GM21390 (cell line): ENCODE measurements around the gene MYO5B.

Source experiments
- ATAC-seq: cut with Tn5 transposase; IDR thresholded peaks from one replicate; pipeline ENCODE4 v1.9.1; 2021; ENCODE audit not compliant: unreplicated experiment

Gene MYO5B

DNA sequence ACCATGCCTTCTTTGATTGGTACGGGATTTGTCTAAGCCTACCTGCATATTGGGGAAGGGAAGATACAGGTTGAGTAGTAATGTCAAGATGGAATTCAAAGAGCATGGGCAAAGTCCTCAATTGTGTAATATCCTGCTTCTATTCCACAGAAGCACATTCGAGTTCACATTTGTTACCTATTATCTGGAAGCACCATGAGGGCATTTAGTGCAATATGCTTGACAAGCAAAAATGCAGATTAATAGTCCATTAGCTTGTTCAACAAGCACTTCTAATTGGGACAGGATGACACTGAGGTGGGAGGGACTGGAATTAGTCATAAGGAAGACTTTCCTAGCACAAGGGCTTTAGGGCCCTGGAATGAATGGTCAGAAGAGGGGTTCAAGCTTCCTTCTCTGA is 40.5 kb downstream of the MYO5B start:
- ATAC-seq, result no peak

DNA sequence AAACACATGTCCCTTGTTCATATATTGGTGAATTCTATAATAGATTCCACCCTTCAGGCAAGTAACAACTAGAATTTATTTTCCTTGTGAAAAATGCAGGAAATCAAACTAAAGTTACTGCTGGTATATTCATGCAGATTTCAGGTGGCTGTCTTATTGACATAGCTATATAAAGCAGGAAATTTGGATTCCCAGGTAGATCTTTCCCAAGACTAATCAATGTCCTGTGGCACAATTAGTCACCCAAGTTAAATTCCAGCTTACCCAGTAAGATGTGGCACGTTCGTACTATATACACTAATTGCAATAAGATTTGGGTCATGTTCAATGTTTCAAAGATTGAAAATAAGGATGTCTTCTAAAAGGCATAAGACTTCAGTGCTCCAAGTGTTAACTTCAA is 42.0 kb downstream of the MYO5B start:
- no peak for ATAC-seq

DNA sequence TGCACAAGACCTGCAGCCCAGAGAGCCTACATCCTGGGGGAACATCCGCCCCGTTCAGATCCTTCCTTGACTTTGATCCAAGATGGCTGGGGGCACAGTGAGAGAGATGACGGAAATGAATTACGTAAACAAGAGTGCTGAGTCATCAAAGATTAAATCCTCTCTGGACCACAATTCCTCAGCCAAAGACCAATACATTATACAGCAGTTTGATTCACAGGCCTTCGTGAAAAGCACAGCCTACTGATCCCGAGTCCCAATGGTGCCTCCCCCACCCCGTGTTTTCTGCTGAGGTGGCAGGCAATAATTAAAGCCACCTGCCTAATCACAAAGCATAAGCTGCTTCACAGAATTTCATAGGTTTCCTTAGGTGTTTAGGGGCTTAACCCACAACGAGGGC is 43.0 kb downstream of the MYO5B start:
- no peak for ATAC-seq

DNA sequence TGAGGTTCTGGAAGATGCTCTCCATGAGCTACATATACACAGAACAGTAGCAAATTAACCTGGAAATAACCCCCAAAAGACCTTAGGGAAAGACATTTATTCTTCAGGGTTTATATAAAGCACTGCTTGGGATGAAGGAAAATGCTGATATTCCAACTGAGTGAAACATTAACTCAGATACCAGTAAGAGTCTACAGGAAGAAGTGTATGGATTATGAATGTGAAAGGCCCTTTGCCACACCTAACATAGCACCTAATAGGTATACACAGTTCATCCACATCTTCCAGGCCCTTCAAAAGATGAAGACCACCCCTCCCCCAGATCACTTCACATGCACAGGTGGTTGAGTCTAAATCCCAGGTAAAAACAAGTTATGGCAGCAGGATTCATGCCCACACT is 50.4 kb downstream of the MYO5B start:
- no peak for ATAC-seq

DNA sequence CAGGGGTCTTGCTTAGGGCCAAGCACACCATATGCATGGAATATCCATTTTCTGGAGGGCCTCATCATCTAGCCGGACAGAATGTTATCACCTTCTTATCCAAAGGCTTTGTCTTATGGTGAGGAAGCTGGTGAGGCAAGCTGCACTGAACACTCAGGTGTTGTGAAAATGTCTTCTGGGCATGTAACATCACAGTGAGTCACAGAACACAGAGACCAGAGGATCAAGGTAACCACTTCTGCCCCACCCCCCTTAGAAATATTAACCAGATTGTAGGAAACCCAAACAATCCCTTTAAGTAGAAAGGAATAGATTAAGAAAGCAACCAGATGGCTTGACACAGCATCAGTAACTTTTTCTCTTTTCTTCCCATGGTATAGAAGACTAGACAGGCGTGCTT is 51.1 kb downstream of the MYO5B start:
- no peak for ATAC-seq

DNA sequence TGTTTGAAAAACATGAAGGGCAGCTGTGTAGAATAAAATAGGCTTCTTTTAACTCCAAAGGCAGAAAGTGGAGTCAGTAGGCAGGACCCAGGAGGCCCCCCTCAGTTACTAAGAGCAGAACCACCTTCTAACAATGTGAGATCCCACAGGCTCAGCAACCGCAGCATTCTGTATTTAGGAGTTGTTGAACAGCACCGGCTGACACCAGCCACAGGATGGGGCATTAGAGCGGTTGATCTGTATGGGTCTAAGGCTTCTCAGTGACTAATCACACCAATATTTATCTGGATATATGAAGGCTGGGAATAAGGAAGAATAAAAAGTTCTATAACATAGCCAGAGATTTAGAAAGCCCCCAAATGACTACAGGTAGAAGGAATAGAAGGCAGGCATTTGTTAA is 51.7 kb downstream of the MYO5B start:
- no peak for ATAC-seq

DNA sequence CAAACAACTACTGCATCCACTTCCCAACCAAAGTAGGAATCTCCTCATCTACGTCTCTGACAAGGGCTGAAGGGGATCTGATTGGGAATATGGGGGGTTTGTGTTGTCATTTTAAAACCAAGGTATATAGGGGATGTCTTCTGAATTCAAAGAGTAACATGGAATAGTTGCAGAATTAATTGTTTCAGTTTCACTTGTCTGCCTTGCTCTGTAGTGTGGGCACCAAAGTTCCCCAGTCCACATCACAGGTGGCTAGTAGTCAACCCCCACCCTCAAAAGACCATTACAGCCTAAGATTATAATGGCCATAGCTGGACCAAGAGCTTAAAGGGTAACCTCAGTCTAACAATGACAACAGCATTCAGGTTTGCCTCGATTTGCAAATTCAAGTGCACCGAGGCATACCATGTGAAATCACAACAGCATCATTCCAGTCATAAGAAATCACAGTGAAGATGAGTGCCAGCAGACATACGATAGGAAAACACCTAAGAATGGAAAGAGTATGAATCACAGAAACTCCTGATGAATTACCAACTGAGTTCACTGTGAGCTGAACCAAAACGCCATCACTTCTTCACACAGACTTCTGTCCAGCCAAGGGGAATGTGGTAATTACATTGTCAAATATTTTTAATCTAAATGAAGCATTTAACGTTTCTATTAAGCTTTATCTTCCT is 52.4 kb downstream of the MYO5B start:
- no peak for ATAC-seq

DNA sequence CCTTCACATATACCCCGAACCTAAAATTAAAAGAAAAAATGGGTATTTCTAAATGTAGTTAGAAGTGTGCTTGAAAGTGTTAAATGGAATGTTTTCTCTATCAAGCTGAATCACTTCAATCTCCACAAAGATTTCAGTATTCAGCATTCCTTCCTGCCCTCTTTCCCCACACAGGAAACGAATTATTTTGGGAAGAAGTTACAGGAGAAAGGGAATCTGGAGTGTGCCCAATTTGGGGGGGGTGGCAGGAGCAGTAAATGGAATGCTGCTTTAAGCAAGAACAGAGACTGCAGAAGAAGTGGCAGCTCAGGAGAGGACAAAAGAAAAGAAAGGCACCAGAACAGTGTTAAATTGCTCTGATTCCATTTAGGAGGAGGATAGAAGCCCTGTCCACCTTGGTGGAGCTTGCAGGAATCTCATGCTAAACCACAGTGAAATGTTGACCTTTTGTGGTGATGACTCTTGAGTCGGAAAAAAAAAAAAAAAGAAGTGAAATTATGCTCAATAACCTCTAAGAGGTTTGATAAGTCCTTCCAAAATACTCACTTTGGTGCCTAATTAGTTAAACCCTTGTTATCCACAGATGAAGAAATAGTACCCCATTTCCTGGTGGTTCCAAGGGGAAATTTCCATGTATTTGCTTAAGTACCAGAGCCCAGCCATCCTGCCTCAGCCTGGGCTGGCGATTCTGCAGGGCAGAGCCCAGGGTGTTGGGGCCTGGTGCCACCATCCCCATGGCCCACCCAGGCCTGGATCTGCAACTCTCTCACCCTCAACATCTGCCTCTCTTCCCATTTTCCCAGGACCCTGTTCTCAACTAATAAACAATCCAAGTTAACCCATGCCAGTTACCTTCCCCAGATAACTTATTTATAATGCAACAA is 56.5 kb downstream of the MYO5B start:
- ATAC-seq, result no peak

DNA sequence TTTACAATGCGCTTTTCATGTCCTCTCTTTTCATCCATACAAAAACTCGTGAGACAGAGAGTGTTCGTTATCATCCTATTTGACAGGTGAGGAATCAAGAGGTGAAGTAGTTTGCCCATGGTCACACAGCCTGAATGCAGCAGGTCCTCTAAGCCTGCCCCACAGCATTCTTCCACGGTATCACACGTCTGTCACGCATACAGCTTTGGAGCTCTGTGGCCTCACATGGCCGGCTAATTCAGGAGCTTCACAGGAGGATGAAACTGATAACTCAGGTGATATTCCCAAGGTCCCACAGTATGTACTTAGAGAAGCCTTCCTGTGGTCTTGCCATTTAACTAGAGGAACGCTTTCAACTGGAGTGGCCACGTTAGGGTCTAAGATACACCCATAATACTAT is 59.0 kb downstream of the MYO5B start:
- ATAC-seq, result no peak

DNA sequence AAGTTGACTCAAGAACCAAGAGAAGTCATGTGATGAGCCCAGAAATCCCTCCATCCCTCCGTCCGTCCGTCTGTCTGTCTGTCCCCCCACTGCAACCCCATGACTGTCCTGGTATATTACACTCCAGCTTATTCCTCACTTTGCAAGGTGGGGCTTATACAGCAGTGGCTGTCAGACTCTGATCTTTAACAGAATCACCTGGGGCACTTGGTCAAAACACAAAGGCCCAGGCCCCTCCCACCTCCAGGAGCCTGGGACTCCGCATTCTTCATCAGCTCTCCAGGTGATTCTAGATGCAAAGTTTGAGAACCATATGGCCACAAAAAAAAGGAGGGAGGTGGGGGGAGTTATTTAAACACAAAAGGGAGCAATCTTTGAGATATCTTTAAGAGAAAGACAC is 61.4 kb downstream of the MYO5B start:
- no peak for ATAC-seq

DNA sequence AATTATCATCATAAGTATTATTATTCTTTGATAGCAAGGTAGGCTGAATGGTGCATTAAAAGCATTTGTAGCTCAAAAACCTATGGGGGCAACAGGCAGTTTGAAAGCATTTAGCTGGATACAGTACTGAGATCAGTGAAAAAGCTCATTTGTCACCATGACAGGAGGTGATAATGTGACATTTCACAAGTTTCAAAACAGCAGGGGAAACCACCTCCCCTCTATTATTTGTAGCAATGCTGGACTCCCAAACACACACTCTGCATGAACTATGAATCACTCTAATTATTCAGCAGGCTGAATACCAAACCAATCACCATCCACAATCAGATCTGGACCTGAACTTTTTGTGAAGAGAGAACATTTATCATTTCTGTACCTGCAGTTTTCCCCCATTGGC is 63.4 kb downstream of the MYO5B start:
- no peak for ATAC-seq

DNA sequence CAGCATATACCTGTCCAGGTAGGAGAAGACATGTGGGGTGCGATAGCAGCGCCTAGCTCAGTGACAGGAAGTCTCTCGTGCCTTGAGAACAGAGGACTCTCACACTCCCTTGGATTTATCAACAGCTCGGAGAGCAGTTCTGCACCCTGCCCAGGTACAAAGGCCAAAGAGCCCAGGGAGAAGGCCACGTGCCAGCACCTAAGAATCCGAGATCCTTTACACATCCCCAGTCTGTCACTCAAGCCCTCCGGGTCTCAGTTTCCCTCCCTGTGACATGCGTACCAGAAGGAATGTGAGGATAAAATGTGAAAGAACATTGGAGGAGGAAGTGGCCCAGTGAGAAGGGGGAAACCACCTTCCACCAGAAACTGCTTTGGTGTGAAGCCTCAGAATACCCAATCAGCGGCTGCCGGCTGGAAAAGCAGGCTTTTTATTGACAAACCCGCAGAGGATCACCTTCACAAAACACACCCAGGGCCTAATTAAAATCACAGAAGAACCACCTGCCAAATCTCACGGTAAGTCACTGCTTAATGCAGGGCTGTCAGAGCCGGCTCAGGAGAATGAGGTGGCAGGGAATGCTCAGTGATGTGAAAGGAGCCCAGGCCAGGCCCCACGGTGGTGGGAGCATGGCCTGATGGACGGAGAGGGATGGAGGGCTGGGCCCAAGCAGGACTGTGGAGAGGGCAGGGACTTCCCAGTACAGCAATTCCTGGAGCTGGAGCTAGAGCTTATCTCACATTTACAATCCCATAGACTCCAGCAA is 66.3 kb downstream of the MYO5B start:
- ATAC-seq, result no peak

DNA sequence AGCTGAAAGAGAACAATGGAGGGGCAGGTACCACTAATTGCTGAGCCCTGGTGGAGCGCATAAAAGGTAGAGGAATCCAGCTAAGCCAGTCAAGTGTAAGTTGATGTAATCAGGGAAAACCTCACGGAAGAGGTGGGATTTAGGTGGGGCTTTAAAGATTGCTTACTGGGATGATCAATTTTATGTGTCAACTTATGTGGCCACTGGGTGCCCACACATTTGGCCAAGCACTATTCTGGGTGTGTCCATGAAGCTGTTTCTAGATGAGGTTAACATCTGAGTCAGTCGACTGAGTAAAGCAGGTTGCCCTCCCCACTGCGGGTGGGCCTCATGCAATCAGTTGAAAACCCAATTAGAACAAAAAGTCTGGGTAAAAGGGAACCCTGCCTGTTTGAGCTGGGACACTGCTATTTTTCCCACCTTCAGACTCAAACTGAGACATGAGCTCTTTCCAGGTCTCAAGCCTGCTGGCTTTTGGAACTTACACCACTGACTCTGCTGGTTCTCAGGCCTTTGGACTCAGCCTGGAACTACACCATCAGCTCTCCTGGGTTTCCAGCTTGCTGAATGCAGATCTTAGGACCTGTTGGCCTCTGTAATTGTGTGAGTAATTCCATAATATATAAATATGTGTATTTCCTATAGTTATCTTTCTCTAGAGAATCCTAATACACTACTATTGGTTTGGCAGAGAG is 67.3 kb downstream of the MYO5B start:
- no peak for ATAC-seq

DNA sequence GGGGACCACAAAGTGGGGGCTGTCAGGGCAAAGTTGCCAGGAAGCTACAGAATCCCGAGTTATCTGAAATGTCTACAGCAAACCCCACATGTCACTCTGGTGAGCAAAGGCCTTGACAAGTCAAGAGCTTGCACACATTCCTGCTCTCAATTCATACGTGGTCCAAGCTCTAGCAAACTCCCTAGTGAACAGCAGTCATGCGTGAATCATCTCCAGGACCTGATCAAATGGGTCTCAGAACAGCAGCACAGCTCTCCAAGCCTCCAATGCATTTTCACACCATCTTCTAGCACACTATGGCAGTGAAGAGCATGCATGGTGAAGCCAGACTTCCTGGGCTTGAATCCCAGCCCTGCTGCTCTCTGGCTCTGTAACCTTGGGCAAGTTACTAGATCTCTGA is 68.5 kb downstream of the MYO5B start:
- ATAC-seq, result no peak

DNA sequence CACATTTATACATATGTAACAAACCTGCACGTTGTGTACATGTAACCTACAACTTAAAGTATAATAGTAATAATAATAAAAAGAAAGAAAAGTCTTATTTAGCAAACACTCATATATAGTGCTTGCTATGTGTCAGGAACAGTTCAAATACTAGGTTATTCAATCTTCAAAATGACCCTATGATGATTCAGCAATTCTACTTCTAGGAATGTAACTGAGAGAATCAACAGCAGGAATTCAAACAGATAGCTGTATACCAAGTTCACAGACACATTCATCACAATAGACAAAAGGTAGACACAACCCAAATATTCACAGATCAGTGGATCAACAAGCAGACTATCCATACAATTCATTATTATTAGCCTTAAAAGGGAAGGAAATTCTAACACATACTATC is 69.5 kb downstream of the MYO5B start:
- no peak for ATAC-seq

DNA sequence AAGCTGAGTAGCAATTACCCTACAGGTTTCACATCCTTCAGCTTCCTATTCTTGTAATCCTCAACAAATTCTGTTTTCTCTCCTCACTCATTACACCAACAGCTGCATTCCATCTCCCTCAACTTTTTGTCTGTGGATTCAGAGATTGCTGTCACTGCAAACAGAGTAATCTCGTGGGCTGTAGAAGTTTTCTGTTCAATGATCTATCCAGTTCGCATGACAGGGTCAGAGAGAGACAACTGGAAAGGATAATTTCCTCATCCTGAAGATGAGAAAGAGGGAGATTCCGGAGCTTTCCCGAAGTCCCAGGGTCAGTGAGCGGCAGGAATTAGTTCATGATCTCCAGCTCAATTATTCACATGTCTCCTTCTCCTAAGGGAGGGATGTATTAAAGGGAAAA is 75.7 kb downstream of the MYO5B start:
- ATAC-seq, result no peak

DNA sequence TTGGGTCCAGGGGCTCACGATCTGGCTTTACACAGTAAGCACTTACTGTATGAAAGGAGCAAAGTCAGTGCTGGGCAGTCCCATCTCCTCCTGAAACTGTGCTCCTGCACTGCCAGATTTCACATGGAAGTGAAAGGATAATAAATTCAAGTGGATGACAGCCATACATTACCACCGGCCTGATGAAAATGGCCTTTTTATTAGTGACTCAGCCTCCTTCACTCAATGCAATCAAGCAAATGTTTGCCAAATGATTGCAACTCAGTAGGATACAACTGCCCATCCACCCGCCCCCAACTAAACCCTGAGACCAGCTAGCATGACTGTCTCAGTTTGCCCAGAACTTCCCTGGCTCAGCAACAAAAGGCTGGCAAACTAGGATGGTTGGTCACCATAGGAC is 77.1 kb downstream of the MYO5B start:
- no peak for ATAC-seq

DNA sequence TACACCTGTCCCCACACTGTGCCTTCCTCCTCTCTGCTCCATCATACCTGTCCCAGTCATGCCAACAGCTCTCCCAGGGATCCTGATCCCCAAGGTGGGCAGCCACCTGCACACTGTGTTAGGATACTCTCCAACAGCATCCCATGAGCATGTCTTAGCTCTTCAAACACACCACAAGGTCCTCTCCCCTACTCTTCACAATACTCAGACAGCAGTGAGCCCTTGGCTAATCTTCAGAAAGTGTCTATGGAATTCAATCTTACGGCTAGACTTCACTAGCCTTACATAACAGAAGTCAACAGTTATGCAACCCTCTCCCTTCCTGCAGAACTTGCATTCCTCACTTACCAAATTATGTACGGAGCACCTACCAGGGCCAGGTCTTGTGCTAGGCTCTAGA is 79.9 kb downstream of the MYO5B start:
- ATAC-seq, result no peak

DNA sequence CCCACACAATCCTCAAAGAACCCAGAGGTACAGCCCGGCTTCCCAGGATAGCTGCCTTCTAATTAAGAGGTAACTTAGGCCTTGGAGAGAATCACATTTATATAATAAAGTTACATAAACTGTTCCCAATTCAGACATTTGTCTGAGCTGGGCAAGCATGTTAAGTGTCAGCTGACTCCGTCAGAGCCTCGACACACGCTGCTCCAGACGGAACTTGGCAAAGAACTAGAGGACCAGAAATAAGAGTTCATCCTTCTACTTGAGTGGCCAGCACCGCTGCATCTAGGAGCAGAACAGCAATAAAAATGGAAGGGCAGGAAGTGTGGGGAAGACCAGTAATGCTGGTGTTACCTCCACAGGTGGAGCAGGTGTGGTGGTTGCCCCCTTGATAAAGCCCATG is 80.5 kb downstream of the MYO5B start:
- ATAC-seq, result no peak

DNA sequence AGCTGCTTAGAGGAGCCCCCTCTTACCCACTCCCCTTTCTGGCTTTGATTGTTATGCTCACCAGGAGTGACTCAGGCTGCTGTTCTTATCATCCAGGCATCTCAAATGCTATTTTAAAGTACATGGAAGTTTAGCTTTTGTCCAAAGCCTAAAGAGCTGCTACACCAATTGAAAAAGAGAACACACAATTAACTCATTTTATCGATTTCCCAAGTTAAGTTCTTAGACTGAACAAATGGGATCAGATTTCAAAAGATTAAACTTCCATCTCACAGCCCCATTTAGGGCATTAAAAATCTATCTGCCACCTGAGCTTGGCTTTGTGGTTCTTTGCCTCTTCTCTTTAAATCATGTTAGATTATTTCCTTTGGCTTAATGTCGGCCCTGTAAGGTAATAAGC is 81.2 kb downstream of the MYO5B start:
- no peak for ATAC-seq

DNA sequence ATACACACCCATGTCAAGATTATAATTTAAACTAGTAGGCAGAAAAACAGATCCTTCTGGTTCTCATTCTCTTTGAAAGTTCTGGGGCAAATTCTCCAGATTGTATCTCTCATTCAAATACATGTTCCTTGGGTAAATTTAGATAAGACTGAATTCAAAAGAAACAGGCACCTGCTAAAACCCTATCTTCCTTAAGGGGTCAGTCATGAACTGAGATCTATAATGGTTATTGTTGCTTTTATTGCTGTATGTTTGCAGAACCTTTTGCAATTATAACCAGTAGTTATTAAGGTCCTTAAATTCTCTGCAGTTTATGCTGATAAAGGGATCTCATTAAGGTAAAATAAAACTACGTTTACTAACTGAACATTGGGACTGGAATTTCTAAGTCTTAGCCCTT is 83.5 kb downstream of the MYO5B start:
- no peak for ATAC-seq
